ENCODE measurements around the gene NRP2. TPM values are rescaled to one million over a fixed set of nuclear protein-coding genes. Genes with fewer than 3 reads are reported as not detected.

Gene NRP2
- 63.7 TPM for polyA plus RNA-seq (ENCODE audit: insufficient read length)
- long read RNA-seq, donor 1, full-length matches to known transcripts, result 12 of 12 reads
- long read RNA-seq, donor 1, partial matches to known transcripts, result 0 of 12 reads
- long read RNA-seq, donor 1, other reads (novel, unspliced or antisense), result 0 of 12 reads
- long read RNA-seq, donor 2, partial matches to known transcripts, result 0 of 5 reads
- long read RNA-seq, donor 2, other reads (novel, unspliced or antisense), result 0 of 5 reads
- long read RNA-seq, donor 3, full-length matches to known transcripts, result 8 of 8 reads
- long read RNA-seq, donor 3, partial matches to known transcripts, result 0 of 8 reads
- long read RNA-seq, donor 3, other reads (novel, unspliced or antisense), result 0 of 8 reads
- long read RNA-seq, donor 4, partial matches to known transcripts, result 0 of 1 reads
- long read RNA-seq, donor 4, other reads (novel, unspliced or antisense), result 0 of 1 reads
- long read RNA-seq, donor 5, partial matches to known transcripts, result 11 of 16 reads
- long read RNA-seq, donor 5, other reads (novel, unspliced or antisense), result 0 of 16 reads
- long read RNA-seq, donor 6, partial matches to known transcripts, result 0 of 3 reads
- long read RNA-seq, donor 6, other reads (novel, unspliced or antisense), result 0 of 3 reads
- long read RNA-seq, donor 7, full-length matches to known transcripts, result 4 of 4 reads
- long read RNA-seq, donor 7, partial matches to known transcripts, result 0 of 4 reads
- long read RNA-seq, donor 7, other reads (novel, unspliced or antisense), result 0 of 4 reads
- long read RNA-seq, donor 8, result 0 reads

GRCh38 chr2:205682239-205682970 lies at the start of gene NRP2:
Gene NRP2, plus strand, starts transcription at chr2:205682501. Its CDS starts 790 bp downstream, at chr2:205683291.
- DNase-seq, result peak; percentile 88

- DNase-seq, result no peak
Measured at GRCh38 chr2:205633994-205634393, 48.3 kb upstream of the NRP2 start.

GRCh38 chr2:205636549-205637319 lies 45.6 kb upstream of the NRP2 start:
- no peak for DNase-seq

GRCh38 chr2:205637320-205637602 lies 45.0 kb upstream of the NRP2 start:
- no peak for DNase-seq

- DNase-seq, result no peak
Measured at GRCh38 chr2:205637779-205638503, 44.4 kb upstream of the NRP2 start.

GRCh38 chr2:205640716-205641115 lies 41.6 kb upstream of the NRP2 start:
- no peak for DNase-seq

GRCh38 chr2:205642599-205643356 lies 39.5 kb upstream of the NRP2 start:
- no peak for DNase-seq

- DNase-seq, result no peak
Measured at GRCh38 chr2:205643391-205643885, 38.9 kb upstream of the NRP2 start.

- DNase-seq, result no peak
Measured at GRCh38 chr2:205644018-205644417, 38.3 kb upstream of the NRP2 start.

- DNase-seq, result no peak
Measured at GRCh38 chr2:205646680-205647079, 35.6 kb upstream of the NRP2 start.

GRCh38 chr2:205650450-205650849 lies 31.9 kb upstream of the NRP2 start:
- DNase-seq, result no peak

GRCh38 chr2:205650931-205651330 lies 31.4 kb upstream of the NRP2 start:
- DNase-seq, result no peak

GRCh38 chr2:205651719-205652118 lies 30.6 kb upstream of the NRP2 start:
- no peak for DNase-seq

GRCh38 chr2:205654878-205655605 lies 27.3 kb upstream of the NRP2 start:
- DNase-seq, result no peak

- DNase-seq, result no peak
Measured at GRCh38 chr2:205655779-205656456, 26.4 kb upstream of the NRP2 start.

- DNase-seq, result no peak
Measured at GRCh38 chr2:205656461-205656860, 25.8 kb upstream of the NRP2 start.

GRCh38 chr2:205656941-205657340 lies 25.4 kb upstream of the NRP2 start:
- no peak for DNase-seq

GRCh38 chr2:205657579-205657978 lies 24.7 kb upstream of the NRP2 start:
- no peak for DNase-seq

GRCh38 chr2:205658068-205658467 lies 24.2 kb upstream of the NRP2 start:
- no peak for DNase-seq
